ENCODE results near the gene INPP5A.
"Not testable (repeated sequence)": the region's sequence is repeated elsewhere in the genome, so short reads cannot be mapped to it uniquely, and the experiment has no call there.

The INPP5A gene

DNA sequence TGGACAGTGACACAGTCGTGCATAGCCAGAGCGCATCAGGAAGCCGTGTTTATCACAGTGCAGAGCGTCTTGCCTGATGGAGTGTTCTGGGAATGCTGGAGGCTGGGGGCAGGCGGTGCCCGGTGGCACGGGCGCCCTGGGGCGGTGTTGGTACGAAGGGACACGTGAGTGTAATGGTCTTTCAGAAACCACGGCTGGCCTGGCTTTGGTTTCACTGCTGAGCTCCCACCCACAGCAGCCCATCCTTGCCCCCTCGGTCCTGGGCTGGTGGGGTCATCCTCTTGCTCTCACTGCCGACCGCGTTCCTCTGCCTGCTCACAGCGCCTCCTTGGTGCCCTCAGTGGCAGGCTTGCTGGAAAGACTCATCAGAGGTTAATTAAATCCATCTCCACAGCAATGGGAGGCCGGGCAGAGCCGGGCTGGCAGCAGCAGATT lies 197.8 kb downstream of the INPP5A start:
- DNase-seq (ENCODE audit: low read depth in 1 of 2, low spot score in 1 of 2), result no peak

DNA sequence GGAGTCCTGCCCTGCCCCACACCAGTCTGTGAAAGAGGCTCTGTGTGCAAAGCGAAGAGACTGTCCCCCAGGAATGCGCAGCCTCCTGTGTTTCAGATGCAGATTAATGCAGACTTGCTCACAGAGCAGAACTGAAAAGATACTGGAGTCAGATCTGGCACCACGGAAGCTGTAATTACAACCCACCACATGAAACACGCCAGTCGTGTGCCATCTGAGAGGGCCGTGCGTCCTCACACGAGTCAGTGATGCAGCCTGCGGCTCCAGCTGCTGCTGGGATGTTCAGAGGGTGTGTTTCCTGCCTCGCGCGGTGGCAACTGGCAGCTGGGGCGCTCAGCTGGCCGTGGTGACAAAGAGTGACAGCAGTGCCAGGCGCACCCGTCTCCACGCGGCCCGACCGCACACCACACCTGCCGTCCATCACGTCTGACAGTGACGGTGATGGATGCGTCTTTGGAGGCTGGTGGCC lies 198.4 kb downstream of the INPP5A start:
- DNase-seq (ENCODE audit: low read depth in 1 of 2, low spot score in 1 of 2), result no peak

DNA sequence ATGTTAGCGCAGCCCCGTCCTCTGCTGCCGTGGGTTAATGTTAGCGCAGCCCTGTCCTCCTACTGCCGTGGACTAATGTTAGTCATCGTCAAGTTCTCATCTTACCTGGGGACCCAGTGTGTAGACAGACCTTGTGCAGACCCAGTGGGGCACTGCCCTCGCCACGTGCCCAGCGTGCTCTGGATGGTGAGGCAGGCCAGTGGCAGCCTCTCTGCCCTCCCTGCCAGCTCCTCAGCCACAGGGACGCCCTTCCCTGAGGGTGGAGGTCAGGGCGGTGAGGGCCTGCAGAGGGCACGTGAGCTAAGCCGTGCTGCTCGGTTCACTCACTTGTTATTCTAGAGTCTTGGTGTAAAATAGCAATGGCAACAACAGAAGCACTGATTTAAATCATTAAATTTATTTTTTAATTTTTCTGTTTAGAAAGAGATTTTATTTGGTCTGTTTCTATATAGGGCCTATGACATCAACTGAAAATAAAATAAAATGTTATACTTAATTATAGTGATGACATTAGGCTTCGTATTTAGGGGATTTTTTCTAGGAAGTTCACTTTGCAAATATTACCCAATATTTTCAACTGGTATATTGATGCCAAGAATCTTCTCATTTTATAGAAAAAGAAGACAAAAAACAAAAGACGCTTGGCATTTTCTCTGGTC lies 199.9 kb downstream of the INPP5A start:
- no peak for DNase-seq (ENCODE audit: low read depth in 1 of 2, low spot score in 1 of 2)

DNA sequence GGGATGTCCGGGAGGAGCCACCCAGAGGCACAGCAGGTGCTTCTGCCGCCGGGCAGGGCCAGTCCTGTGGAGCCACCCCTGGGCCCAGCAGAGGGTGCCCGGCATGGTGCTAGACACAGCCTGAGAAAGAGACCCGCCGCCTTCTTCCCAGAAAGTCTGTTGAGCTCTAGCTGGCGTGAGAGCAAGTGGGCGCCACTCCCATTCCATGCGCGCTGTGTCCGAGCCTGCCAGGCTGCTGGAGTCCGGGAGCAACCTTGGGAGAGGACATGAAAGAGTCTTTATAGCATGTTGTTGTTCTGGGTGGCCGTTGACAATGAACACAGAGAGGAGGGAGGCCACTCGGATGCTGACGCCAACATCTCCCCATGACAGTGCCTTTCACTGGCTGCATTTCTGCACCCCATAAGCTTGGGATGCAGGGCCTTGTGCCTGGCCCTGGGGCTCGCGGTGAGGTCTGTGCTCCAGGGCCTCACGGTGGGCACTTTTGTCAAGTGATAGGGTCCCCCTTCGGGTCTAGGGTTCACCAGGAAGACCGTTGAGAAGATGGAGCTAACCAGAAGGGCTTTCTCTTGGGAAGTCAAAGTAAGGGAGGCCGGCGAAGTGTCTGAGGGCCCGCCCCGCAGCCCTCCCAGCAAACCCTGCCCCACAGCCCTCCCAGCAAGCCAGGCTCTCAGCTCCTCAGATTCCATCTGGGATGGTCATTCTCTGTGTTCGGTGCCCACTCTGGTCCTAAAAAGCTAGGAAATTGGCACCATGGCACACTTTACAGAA lies 201.1 kb downstream of the INPP5A start:
- no peak for DNase-seq (ENCODE audit: low read depth in 1 of 2, low spot score in 1 of 2)

DNA sequence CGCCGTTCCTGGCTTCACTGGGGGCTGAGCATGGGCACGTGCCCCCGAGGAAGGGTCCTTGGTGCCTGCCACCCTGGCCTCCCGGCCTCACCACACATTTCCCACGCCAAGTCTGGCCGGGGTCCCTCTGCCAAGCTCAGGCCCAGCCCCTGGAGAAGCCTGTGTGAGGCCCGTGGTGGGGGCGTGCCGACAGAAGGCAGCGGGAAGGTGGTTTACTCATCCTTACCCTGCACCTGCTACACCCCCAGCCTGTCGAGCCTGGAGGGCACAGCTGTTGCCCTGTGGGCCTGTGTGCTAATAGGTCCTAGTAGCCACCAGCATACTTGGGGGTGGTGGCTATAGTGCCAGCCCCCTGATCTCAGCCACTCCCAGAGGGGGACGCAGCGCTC lies 201.6 kb downstream of the INPP5A start:
- DNase-seq (ENCODE audit: low read depth in 1 of 2, low spot score in 1 of 2), result no peak

DNA sequence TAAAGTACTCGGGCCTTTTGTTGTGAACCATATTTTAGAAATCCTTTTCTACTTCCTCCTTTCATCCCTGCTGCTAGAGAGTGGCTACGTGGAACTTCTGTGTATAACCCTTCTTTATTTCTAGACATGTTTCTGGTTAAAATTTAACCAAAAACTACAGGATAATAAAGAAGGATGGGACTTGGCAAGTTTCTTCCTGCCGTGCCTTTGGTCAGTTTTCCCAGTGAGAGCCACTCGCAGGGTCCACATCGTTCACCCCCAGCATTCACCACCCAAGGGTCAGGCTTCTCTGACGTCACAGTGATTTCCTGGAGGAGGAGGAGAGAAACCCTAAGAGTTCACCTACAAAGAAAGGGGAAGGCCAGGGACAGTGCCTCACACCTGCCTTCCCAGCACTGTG lies 203.0 kb downstream of the INPP5A start:
- DNase-seq (ENCODE audit: low read depth in 1 of 2, low spot score in 1 of 2), result no peak

DNA sequence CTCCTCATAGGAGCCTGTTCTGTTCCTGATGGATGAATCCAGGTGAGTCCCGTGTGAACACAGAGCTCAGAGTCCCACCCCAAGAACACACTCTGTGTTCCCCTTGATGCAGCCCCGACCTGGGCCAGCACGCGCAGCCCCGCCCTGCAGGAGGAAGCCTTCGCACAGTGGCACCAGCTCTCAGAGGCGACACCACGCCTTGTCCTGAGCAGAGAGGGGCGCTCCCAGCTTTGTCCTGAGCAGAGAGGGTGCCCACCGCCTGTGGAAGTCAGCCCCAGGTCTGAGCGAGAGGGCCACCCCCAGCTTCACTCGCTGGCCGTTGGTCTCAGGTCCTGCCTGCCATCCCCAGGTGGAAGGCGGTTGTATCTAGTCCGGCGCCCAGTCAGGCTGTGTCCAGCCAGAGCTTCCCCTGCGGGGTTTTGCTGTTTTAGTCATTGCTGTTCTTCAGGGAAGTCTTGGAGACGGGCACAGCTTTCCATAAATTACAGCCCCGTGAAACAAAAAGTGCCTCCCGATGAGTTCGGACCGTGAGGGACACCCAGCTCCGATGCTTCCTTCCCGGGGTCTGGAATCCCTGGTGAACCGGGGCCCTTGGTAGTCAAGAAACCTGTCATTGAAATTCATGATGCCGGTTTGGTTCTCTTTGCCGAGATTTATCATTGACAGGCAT lies 204.7 kb downstream of the INPP5A start:
- no peak for DNase-seq (ENCODE audit: low read depth in 1 of 2, low spot score in 1 of 2)

DNA sequence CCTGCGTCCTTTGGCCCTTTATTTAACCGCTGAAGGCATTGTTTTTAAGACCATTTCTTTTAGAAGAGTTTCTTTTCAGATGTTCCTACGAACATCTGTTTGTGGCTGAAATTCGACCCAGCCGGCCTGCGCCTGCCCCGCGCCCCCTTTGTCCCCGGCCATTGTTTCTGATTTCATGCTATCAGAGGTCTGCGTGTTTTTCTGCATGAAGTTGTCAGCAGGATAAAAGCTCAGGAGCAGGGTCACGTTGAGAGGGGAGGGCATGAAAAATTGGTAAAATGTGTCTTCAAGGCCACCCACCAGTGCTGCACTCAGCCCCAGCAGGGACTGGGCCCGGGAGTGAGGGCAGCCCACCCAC lies 205.2 kb downstream of the INPP5A start:
- DNase-seq (ENCODE audit: low read depth in 1 of 2, low spot score in 1 of 2), result no peak

DNA sequence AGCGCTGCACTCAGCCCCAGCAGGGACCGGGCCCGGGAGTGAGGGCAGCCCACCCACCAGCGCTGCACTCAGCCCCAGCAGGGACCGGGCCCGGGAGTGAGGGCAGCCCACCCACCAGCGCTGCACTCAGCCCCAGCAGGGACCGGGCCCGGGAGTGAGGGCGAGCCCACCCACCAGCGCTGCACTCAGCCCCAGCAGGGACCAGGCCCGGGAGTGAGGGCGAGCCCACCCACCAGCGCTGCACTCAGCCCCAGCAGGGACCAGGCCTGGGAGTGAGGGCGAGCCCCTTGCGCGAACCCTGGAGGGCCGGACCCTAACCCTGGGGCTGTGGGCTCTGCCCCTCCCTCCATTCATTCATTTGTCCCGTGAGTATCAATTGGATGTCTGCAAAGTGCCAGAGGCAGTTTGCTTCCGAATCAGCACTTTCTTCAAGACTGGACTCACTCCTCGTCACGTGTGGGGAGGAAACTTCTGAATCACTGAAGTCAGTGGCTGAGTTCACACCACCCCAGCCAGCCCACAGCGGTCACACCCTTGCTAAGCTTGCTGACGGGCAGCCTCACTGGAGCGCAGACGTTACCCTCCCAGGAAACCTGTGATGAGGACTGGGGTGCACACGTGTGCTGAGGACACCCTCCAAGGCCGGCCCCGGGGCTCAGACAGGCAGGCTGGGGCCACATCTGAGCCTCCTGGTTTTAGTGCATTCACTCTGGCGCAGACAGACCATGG lies 205.8 kb downstream of the INPP5A start:
- not testable (repeated sequence) for DNase-seq (ENCODE audit: low read depth in 1 of 2, low spot score in 1 of 2)

DNA sequence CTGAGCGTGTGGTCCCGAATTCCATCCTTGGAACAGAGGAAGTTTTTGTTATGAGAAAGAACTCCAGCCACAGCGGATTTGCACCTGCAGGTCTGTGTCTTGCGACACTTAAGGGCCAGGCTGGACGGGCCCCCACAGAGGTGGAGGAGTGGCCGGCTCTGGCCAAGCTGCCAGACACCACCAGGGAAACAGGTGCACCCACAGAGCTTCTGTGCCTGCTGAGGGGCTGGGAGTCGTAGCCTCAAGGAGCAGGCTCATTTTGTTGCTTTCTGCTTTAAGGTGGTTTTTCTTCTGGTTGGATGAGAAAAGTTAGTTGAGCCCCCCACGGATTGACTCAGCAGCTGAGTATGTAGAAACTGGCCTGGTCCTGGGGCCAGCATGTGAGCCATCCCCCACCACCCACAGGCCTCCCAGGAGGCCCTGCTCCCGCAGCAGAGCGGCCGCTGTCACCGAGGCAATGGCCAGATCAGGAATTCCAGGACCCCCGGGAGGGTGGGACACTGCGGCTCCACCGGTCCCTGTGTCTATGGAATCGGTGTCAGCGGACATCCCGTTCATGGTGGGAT lies 206.4 kb downstream of the INPP5A start:
- DNase-seq (ENCODE audit: low read depth in 1 of 2, low spot score in 1 of 2), result no peak

DNA sequence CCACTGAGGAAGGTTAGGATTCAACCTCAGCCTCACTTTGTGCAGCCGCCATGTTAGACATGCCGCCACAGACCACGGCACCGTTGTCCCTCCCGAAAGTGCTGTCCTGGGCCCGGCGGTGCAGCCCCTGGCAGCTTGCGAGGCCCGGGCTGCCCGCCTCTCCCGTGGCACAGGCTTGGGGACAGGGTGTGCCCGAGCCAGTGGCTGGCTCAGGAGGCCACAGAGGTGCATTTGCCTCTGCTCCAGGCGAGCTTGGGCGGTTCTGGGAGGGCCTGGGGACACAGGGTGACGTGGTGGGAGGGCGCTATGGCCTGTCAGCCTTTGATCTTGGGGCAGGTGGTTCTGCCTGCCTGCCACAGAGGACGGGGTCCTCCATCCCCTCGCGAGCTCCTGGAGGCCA lies 207.3 kb downstream of the INPP5A start:
- no peak for DNase-seq (ENCODE audit: low read depth in 1 of 2, low spot score in 1 of 2)

DNA sequence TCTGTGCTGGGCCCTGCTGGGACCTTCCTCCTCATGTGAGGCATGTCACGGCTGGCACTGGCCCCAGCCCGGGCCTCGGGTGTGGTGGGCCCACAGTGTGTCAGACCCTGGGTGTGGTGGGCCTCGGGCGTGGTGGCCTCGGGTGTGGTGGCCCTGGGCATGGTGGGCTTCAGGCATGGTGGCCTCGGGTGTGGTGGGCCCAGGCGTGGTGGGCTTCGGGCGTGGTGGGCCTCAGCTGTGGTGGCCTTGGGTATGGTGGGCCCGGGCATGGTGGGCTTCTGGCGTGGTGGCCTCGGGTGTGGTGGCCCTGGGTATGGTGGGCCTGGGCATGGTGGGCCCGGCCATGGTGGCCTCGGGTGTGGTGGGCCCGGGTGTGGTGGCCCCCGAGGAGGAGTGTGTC lies 207.9 kb downstream of the INPP5A start:
- no peak for DNase-seq (ENCODE audit: low read depth in 1 of 2, low spot score in 1 of 2)

DNA sequence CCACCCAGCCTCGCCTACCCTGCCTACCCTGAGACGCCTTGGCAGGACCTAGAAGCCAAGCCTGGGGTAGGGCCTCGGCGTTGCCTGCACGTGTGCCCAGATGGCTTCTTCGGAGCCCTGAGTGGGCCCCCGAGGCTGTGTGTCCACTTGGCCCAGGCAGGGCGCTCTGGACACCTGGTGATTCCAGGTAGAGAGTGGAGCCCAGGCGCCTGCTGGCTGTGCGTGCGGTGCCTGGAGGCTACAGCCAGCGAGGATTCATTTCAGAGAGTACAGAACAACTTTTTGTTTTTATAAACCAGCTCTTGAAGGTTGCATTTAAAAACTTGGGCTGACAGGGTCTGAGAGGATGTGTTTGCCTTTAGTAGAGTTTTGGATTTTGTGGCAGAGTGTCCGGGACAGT lies 208.4 kb downstream of the INPP5A start:
- no peak for DNase-seq (ENCODE audit: low read depth in 1 of 2, low spot score in 1 of 2)

DNA sequence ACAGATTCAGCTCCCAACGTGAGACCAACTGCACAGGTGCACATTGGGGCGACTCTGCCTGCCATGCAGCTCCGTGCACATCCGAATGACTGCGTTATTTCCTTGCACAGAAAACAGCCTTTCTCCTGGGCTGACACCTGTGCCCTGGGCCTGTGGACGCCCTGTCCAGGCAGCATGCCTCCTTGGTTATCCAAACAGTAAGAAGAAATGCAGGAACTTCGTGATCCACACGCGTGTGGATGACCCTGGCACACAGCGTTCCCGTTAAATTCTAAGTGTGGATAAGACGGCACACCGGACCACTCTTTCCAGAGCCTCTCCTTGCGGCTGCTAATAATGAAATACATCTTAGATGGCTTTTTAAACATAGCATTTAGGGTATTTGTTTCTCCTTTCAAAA lies 208.8 kb downstream of the INPP5A start:
- DNase-seq (ENCODE audit: low read depth in 1 of 2, low spot score in 1 of 2), result no peak

DNA sequence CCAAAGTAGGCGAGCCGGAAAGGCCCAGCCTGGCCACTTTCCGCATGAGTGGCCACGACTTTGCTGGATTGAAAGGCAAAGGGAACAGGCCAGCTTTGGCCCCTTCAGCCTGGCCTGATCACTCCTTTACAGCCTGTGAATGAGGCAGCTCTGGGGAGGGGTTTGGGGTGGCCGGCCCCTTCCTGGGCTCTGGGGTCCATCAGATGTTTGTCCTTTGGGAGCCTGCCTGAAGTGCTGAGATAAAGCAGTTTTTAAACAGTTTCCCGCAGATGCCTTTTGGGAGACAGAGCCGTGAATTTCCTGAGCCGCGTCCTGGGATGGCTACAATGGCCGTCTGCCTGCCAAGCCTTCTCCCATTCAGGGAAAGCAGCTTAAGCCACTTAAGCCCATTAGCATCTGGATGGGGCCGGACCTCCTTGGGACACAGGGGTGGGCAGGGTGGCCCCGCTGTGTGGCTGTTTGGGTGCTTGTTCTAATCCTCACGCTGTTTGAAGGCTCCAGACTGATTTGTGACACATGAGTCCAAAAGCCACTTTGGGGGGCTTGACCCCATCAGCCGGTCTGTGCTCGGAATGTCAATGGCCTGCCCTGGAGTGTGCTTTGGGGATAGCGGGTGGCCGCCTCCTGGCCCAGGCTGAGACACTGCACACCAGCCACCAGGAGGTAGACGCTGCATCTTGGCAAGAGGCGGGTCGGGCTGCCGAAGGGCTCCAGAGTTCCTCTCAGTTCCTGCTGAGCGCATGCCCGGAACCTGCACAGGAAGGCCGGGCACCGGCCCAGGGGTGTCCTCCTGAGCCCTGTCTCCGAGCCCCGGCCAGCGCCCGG lies 209.4 kb downstream of the INPP5A start:
- no peak for DNase-seq (ENCODE audit: low read depth in 1 of 2, low spot score in 1 of 2)

DNA sequence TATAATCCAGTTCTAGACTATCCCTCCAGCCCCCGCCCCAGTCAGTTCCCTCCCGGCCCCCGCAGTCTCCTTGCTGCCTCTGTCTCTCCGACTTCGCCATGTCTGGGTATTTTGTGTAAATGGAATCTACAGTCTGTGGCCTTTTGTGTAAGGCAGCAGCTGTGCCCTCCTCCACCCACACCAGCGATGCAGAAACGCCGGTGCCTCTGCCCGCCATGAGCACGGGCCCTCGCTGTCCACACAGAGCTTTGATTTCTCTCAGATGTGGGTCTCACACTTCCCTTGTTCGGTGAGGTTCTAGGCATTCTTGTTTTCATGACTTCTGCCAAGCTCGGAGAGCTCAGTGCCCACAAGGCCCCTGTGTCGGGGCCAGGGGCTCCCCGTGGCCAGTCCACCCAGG lies 210.5 kb downstream of the INPP5A start:
- DNase-seq (ENCODE audit: low read depth in 1 of 2, low spot score in 1 of 2), result no peak

DNA sequence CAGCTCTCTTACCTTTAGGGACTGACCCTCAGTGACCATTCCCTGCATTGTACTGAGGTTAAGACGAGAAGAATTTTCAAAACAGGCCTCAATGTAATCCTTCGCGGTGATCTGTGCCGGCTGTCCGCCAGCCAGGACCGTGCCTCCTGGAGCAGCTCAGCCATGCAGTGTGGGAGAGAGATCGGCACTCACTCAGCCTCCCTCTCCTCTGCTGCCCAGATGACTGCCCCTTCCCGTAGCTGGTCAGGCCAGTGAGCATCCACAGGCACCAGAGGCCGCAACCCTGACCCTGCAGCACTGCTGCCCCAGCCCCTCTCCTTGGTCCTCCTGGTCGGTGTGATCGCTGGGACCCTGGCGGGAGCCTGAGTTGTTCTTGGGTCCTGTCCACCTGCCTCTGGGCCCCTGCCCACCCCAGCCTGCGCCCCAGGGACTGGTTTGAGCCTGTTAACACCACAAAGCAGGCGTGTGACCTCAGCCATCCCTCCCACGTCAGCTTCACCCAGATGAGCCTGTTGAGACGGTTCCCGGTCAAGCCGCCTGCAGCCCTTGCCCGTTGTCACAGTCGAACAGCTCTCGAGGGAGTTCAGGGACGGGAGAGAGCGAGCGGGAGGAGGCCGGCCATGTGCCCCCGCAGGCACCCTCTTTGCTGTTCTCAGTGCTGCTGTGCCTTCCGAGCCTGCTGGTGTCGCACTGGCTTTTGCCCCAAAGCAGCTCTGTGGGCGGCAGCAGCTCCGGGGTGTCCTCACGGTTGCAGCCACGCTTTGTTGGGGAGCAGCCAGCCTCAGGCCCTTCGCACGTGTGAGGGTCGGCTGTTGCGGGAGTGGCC lies 211.2 kb downstream of the INPP5A start:
- DNase-seq (ENCODE audit: low read depth in 1 of 2, low spot score in 1 of 2), result no peak

DNA sequence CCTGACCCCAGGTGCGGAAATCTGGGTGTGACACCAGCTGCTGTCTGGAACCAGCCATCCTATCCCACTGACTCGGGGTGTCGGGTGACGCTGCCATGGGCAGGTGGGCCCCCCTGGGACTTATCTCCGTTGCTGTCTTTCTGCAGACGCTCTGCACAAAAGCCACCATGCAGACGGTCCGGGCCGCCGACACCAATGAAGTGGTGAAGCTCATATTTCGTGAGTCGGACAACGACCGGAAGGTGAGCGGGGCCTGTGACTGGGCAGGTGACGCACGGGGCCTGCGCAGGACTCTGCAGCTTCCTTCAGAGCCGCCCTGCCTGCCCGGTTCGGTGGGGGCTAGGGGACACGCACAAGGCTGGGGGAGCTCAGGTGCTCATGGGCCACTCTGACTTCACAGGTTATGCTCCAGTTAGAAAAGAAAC lies 211.8 kb downstream of the INPP5A start:
- no peak for DNase-seq (ENCODE audit: low read depth in 1 of 2, low spot score in 1 of 2)

DNA sequence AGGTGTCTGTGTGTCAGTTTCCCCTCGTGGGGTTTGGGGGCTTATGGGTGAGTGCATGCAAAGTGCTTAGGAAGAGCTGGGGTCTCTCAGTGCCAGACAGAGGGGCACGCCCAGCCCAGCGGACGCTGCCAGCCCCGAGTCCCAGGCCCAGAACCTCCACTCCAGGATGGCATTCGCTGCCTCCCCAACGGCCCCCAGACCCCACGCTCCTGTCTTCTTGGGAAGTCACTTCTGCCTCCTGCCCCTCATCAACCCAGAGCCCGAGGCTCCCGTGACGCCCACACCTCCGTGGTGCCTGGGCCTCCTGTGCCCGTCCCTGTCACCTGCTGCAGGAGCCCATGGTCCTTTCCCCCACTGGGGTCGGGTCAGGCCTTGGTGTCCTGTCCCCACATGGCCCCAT lies 213.3 kb downstream of the INPP5A start:
- no peak for DNase-seq (ENCODE audit: low read depth in 1 of 2, low spot score in 1 of 2)

DNA sequence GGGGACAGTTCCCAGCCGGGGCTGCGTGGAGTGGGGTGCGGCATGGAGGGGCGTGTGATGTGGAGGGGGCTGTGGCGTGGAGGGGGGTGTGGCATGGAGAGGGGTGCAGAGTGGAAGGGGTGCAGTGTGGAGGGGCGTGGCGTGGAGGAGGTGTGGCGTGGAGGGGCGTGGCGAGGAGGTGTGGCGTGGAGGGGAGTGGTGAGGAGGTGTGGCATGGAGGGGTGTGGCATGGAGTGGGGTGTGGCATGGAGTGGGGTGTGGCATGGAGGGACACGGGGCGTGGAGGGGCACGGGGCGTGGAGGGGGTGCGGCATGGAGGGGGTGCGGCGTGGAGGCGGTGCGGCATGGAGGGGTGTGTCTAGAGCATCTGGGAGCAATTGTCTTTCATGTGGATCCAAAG lies 214.8 kb downstream of the INPP5A start:
- no peak for DNase-seq (ENCODE audit: low read depth in 1 of 2, low spot score in 1 of 2)
